ENCODE measurements around the gene ERN1.

Gene ERN1

DNA sequence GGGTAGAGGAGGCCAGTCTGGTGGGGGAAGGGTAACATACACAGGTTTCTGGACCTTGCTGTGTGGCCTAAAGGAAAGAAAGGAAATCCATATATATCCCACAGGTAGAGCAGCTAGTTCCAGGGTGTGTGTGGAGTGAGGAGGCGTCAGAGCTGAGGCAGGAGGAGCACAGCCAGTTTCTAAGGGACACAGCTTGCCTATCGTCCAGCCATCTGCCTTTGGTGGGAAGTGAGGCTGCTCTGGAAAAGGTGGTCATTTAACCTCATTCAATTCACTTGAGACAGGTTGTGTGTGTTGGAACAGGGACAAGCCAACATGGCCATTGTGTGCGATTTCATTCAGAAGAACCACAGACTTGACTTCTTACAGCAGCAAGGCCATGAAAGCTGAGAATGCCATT is 36.9 kb upstream of the ERN1 start:
- Histone ChIP-seq H3K4me1 (ENCODE audit: control insufficient read depth, insufficient read depth, low read length) (no peaks in the 10 kb centered on the region), H3K36me3 (ENCODE audit: control insufficient read depth in 2 of 2, insufficient read depth in 1 of 2, low read length in 2 of 2) (peaks cover 0 to 25% of the 10 kb centered on the region in 2 experiments; a peak in 2 of 3 replicates), H3K27ac (ENCODE audit: extremely low read depth, low read depth, low read length) (no peak overlapping the region), H3K4me3 (ENCODE audit: low read depth, low read length) (no peak overlapping the region), H3K9me3 (ENCODE audit: control insufficient read depth, insufficient read depth, low read depth, low read length) (no peaks in the 10 kb centered on the region)
- CTCF ChIA-PET: no interaction called here
- TF ChIP-seq, protein P1, sequence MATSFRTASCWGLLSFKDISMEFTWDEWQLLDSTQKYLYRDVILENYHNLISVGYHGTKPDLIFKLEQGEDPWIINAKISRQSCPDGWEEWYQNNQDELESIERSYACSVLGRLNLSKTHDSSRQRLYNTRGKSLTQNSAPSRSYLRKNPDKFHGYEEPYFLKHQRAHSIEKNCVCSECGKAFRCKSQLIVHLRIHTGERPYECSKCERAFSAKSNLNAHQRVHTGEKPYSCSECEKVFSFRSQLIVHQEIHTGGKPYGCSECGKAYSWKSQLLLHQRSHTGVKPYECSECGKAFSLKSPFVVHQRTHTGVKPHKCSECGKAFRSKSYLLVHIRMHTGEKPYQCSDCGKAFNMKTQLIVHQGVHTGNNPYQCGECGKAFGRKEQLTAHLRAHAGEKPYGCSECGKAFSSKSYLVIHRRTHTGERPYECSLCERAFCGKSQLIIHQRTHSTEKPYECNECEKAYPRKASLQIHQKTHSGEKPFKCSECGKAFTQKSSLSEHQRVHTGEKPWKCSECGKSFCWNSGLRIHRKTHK (tag by site-specific recombination; IDR thresholded peaks at IDR 0.05): no peak
- TF ChIP-seq, protein P2, sequence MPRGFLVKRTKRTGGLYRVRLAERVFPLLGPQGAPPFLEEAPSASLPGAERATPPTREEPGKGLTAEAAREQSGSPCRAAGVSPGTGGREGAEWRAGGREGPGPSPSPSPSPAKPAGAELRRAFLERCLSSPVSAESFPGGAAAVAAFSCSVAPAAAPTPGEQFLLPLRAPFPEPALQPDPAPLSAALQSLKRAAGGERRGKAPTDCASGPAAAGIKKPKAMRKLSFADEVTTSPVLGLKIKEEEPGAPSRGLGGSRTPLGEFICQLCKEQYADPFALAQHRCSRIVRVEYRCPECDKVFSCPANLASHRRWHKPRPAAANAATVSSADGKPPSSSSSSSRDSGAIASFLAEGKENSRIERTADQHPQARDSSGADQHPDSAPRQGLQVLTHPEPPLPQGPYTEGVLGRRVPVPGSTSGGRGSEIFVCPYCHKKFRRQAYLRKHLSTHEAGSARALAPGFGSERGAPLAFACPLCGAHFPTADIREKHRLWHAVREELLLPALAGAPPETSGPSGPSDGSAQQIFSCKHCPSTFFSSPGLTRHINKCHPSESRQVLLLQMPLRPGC (tag by site-specific recombination; IDR thresholded peaks at IDR 0.05): no peak
- TF ChIP-seq KLF8 (tag by site-specific recombination; IDR thresholded peaks at IDR 0.05) (no peak), ZNF785 (tag by site-specific recombination; IDR thresholded peaks at IDR 0.05) (no peak), RBAK (tag by site-specific recombination; IDR thresholded peaks at IDR 0.05) (no peak), ZNF155 (tag by site-specific recombination; IDR thresholded peaks at IDR 0.05) (no peak), ZNF266 (tag by site-specific recombination; IDR thresholded peaks at IDR 0.05; ENCODE audit: low read depth) (no peak), ZNF211 (tag by site-specific recombination; IDR thresholded peaks at IDR 0.05; ENCODE audit: low read depth) (no peak), ZNF248 (tag by site-specific recombination; IDR thresholded peaks at IDR 0.05) (no peak), ZFHX2 (tag by site-specific recombination; conservative IDR thresholded peaks at IDR 0.05) (no peak), ZNF184 (tag by site-specific recombination; IDR thresholded peaks at IDR 0.05) (no peak)
- TF ChIP-seq, protein P3, sequence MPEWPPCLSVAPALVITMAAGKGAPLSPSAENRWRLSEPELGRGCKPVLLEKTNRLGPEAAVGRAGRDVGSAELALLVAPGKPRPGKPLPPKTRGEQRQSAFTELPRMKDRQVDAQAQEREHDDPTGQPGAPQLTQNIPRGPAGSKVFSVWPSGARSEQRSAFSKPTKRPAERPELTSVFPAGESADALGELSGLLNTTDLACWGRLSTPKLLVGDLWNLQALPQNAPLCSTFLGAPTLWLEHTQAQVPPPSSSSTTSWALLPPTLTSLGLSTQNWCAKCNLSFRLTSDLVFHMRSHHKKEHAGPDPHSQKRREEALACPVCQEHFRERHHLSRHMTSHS (tag by site-specific recombination; IDR thresholded peaks at IDR 0.05): no peak
- TF ChIP-seq, protein P4, sequence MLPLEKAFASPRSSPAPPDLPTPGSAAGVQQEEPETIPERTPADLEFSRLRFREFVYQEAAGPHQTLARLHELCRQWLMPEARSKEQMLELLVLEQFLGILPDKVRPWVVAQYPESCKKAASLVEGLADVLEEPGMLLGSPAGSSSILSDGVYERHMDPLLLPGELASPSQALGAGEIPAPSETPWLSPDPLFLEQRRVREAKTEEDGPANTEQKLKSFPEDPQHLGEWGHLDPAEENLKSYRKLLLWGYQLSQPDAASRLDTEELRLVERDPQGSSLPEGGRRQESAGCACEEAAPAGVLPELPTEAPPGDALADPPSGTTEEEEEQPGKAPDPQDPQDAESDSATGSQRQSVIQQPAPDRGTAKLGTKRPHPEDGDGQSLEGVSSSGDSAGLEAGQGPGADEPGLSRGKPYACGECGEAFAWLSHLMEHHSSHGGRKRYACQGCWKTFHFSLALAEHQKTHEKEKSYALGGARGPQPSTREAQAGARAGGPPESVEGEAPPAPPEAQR (tag by site-specific recombination; IDR thresholded peaks at IDR 0.05): no peak
- POLR2A ChIA-PET: no interaction called here

DNA sequence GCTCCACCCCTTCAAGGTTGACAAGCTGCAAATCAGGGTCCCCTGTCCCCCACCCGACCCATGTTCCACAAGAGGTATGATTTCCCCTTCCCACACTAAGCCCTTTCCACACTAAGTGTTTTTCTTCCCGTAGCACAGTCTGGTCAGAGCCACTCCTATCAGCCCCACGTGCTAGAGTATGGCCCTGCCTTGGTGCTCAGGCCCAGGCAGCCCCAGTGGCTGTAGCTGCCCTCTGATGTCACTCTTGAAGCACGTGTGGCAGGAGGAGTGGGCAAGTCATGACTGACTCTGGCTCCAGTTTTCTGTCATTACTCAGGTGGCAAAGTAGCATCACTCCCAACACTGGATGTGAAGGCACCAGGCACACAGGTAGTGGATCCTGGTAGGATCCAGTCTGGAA is 35.4 kb upstream of the ERN1 start:
- H3K4me3 ChIP-seq (ENCODE audit: low read depth, low read length): no peak overlapping the region
- TF ChIP-seq, protein P5, sequence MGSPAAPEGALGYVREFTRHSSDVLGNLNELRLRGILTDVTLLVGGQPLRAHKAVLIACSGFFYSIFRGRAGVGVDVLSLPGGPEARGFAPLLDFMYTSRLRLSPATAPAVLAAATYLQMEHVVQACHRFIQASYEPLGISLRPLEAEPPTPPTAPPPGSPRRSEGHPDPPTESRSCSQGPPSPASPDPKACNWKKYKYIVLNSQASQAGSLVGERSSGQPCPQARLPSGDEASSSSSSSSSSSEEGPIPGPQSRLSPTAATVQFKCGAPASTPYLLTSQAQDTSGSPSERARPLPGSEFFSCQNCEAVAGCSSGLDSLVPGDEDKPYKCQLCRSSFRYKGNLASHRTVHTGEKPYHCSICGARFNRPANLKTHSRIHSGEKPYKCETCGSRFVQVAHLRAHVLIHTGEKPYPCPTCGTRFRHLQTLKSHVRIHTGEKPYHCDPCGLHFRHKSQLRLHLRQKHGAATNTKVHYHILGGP (tag by site-specific recombination; IDR thresholded peaks at IDR 0.05): no peak
- TF ChIP-seq ZNF791 (tag by site-specific recombination; IDR thresholded peaks at IDR 0.05): no peak
- TF ChIP-seq ZIC2 (tag by site-specific recombination; IDR thresholded peaks at IDR 0.05): no peak
- TF ChIP-seq, protein P3 (tag by site-specific recombination; IDR thresholded peaks at IDR 0.05): no peak
- no peak for TF ChIP-seq ZNF350 (tag by site-specific recombination; IDR thresholded peaks at IDR 0.05)
- no peaks in the 10 kb centered on the region for H3K4me1 ChIP-seq (ENCODE audit: control insufficient read depth, insufficient read depth, low read length)
- H3K27ac ChIP-seq (ENCODE audit: extremely low read depth, low read depth, low read length): no peak overlapping the region
- ChIA-PET CTCF (interaction anchor here (0.7 kb wide), 1 partner anchor 32 kb away, joined by 3 read pairs; no protein-coding TSS in a partner anchor), POLR2A (no interaction called here)
- H3K36me3 ChIP-seq (ENCODE audit: control insufficient read depth in 2 of 2, insufficient read depth in 1 of 2, low read length in 2 of 2): peaks cover 0 to 19% of the 10 kb centered on the region in 2 experiments; a peak in 2 of 3 replicates
- no peaks in the 10 kb centered on the region for H3K9me3 ChIP-seq (ENCODE audit: control insufficient read depth, insufficient read depth, low read depth, low read length)

Data from HEK293 (cell line).